CD4-positive, alpha-beta memory T cell (primary cell): ENCODE data around the gene APOL6. TPM values are rescaled to one million over a fixed set of nuclear protein-coding genes. Genes with fewer than 3 reads are reported as not detected.
"Not testable (repeated sequence)": the region's sequence is repeated elsewhere in the genome, so short reads cannot be mapped to it uniquely, and the experiment has no call there.

Source experiments
- CTCF ChIA-PET: fragments of 350-600 bp; sonication (Branson Sonifier 250); formaldehyde crosslinking; loops from one replicate; lab custom pipeline; 2021; ENCODE audit warnings: inconsistent platforms; ENCODE audit not compliant: partially characterized antibody; lab: Charles Lee
- POLR2A ChIA-PET: fragments of 350-600 bp; sonication (Branson Sonifier 250); formaldehyde crosslinking; loops from one replicate; lab custom pipeline; 2021; ENCODE audit not compliant: partially characterized antibody; lab: Charles Lee
- DNase-seq, 5 donors: peaks; one replicate each; pipeline versions ENCODE4 v3.0.0 to v3.0.0-alpha.2; 2020 to 2022; ENCODE audit warnings: mixed read lengths in 1 of 5
- H3K27ac ChIP-seq: one replicate; pipeline ENCODE4 v1.7.0; 2013; ENCODE audit warnings: low read depth, low read length
- H3K27me3 ChIP-seq: 2 replicates; pipeline ENCODE4 v1.7.0; 2013; ENCODE audit warnings: mild to moderate bottlenecking, low read length, moderate library complexity; ENCODE audit not compliant: insufficient read depth
- H3K36me3 ChIP-seq: 2 replicates; pipeline ENCODE4 v1.7.0; 2013; ENCODE audit warnings: mild to moderate bottlenecking, low read length, moderate library complexity; ENCODE audit not compliant: insufficient read depth
- H3K4me1 ChIP-seq: 2 replicates; pipeline ENCODE4 v1.7.0; 2013; ENCODE audit warnings: mild to moderate bottlenecking, low read length, moderate library complexity; ENCODE audit not compliant: insufficient read depth
- H3K4me3 ChIP-seq, 2 donors: one replicate each; pipeline ENCODE4 v1.7.0; 2013; ENCODE audit warnings: low read length in 2 of 2, mild to moderate bottlenecking in 1 of 2
- H3K9me3 ChIP-seq, 2 donors: one replicate each; pipeline ENCODE4 v1.7.0; 2013; ENCODE audit warnings: low read length in 2 of 2, control low read depth in 1 of 2; ENCODE audit not compliant: control insufficient read depth in 1 of 2
- H3K27ac Mint-ChIP-seq, 7 donors: one replicate each; pipeline ENCODE4 v1.8.0; 2020 to 2021; ENCODE audit warnings: mixed read lengths in 7 of 7, mild to moderate bottlenecking in 6 of 7, inconsistent platforms in 3 of 7, moderate library complexity in 3 of 7
- H3K27me3 Mint-ChIP-seq, 2 donors: one replicate each; pipeline ENCODE4 v1.8.0; 2020 to 2021; ENCODE audit warnings: mixed read lengths in 2 of 2
- H3K36me3 Mint-ChIP-seq, 2 donors: one replicate each; pipeline ENCODE4 v1.8.0; 2020 to 2021; ENCODE audit warnings: mixed read lengths in 2 of 2, inconsistent platforms in 1 of 2, mild to moderate bottlenecking in 1 of 2
- H3K4me1 Mint-ChIP-seq, 4 donors: one replicate each; pipeline ENCODE4 v1.8.0; 2020 to 2021; ENCODE audit warnings: mixed read lengths in 4 of 4, mild to moderate bottlenecking in 1 of 4
- H3K4me3 Mint-ChIP-seq, 8 donors: one replicate each; pipeline ENCODE4 v1.8.0; 2020 to 2021; ENCODE audit warnings: mixed read lengths in 8 of 8, mild to moderate bottlenecking in 7 of 8, moderate library complexity in 6 of 8, inconsistent platforms in 3 of 8
- H3K9me3 Mint-ChIP-seq, 8 donors: one replicate each; pipeline ENCODE4 v1.8.0; 2020 to 2021; ENCODE audit warnings: mixed read lengths in 8 of 8, mild to moderate bottlenecking in 5 of 8, inconsistent platforms in 3 of 8, moderate library complexity in 1 of 8
- intact Hi-C: fragments of 100-400 bp; cut with micrococcal nuclease; formaldehyde crosslinking; loops from one replicate; pipeline ENCODE4 v1.15.1; 2023
- polyA plus RNA-seq, 2 donors: library from polyadenylated mRNA; unstranded; fragments of 300-500 nt; fragmentation: Illumina TruSeq; gene quantifications; one replicate each; pipeline ENCODE4 v1.2.3, GENCODE V29; 2021
- total RNA-seq, 2 experiments: library from RNA; stranded (reverse); gene quantifications; one replicate each; pipeline ENCODE4 v1.2.3, GENCODE V29; 2021

APOL6 gene
- total and polyA plus RNA-seq, 4 experiments from 2014 or later, result 8.5 to 52.0 (median 37.3) TPM

DNA sequence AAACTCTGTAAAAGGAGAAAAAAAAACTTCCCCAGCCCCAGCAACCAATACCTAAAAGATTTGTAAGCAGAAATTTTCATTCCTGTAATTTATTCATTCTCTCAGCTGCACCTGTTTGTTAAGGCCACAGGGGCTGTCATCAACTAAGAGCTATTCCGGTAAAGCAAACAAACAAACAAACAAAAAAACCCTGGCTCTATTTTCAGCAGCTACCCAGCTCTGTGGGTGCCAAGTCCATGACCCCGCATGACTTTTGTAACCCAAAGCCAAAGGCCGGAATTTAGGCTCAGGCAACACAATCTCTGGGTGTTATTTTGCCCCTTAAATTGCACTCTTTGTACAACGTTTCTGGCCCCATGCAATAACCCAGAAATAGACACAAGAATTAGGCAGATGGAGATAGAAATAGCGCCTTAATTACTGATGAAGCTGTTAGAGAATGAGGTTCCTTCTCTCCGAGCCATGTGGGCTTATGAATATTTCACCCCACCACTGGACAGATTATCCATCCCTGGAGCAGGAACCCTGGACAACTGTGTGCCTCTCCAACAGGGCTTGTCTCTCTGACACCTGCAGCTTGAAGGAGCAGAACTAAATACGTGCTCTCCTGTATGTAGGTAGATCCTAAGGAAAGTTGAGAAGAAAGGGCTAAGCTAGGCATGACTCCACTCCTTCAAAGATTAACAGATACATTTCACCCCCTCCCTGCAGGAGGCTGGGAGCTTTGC, 29.4 kb downstream of the APOL6 start:
- Histone ChIP-seq H3K9me3 (no peaks in the 10 kb centered on the region), H3K27me3 (no peaks in the 10 kb centered on the region), H3K36me3 (no peaks in the 10 kb centered on the region), H3K4me1 (no peaks in the 10 kb centered on the region), H3K4me3 (no peak overlapping the region), H3K27ac (no peak overlapping the region)
- peak overlapping the region in 1 of 7 donors; percentile 27 for H3K27ac Mint-ChIP-seq
- peaks cover 0 to 3% (median under 1%) of the 10 kb centered on the region in 4 donors for H3K4me1 Mint-ChIP-seq
- peaks cover 4 to 28% (median 15%) of the 10 kb centered on the region in 8 donors for H3K9me3 Mint-ChIP-seq
- no peaks in the 10 kb centered on the region for H3K27me3 Mint-ChIP-seq
- H3K36me3 Mint-ChIP-seq, result peaks cover 8 to 13% of the 10 kb centered on the region in 2 donors
- DNase-seq, result no peak
- no peak overlapping the region for H3K4me3 Mint-ChIP-seq
- intact Hi-C loops, result no loop called here
- CTCF ChIA-PET, result interaction anchor here (0.7 to 1.4 kb wide), 3 partner anchors 13 to 94 kb away, joined by 3 to 4 read pairs (median 3); no protein-coding TSS in a partner anchor
- POLR2A ChIA-PET, result interaction anchor here (1.2 kb wide), 2 partner anchors 17 to 29 kb away, joined by 3 read pairs; partner anchors contain the start of gene APOL6

DNA sequence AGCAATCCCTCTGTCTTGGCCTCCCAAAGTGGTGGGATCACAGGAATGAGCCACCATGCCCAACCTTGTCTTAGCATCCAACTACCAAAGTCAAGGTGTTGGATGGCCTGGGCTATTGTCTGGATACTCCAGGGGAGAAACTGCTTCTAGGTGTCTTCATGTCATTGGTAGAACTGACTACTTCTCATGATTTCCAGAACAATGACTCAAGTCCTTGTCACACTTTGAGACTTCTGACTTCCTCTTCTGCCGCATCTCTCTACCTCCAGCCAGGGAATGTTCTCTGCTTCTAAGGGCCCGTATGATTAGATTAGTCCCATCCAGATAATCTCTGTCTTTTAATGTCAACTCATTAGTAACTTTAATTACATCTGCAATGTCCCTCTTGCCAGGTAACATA, 30.6 kb downstream of the APOL6 start:
- intact Hi-C loops, result no loop called here
- no peaks in the 10 kb centered on the region for H3K9me3 ChIP-seq
- no peak overlapping the region for H3K27ac ChIP-seq
- Mint-ChIP-seq H3K36me3 (peaks cover 6 to 13% of the 10 kb centered on the region in 2 donors), H3K27me3 (peaks cover 0 to 2% of the 10 kb centered on the region in 2 donors), H3K9me3 (peaks cover 2 to 20% (median 15%) of the 10 kb centered on the region in 8 donors), H3K4me1 (peaks cover 0 to 3% (median under 1%) of the 10 kb centered on the region in 4 donors), H3K4me3 (no peak overlapping the region), H3K27ac (no peak overlapping the region)
- H3K36me3 ChIP-seq, result no peaks in the 10 kb centered on the region
- no peaks in the 10 kb centered on the region for H3K4me1 ChIP-seq
- ChIA-PET POLR2A (no interaction called here), CTCF (interaction anchor here (0.7 kb wide), 1 partner anchor 16 kb away, joined by 3 read pairs; no protein-coding TSS in a partner anchor)
- H3K27me3 ChIP-seq, result no peaks in the 10 kb centered on the region
- no peak overlapping the region for H3K4me3 ChIP-seq
- no peak for DNase-seq

DNA sequence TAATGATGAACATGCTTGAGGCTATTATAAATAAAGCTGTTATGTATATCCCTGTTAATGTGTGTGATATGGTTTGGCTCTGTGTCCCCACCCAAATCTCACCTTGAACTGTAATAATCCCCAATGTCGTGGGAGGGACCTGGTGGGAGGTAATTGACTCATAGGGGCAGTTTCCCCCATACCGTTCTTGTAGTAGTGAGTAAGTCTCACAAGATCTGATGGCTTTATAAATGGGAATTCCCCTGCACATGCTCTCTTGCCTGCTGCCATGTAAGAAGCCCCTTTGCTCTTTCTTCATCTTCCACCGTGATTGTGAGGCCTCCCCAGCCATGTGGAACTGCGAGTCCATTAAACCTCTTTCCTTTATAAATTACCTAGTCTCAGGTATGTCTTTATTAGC, 31.2 kb downstream of the APOL6 start:
- H3K4me3 ChIP-seq, H3K27me3 Mint-ChIP-seq, POLR2A ChIA-PET, H3K27ac ChIP-seq, H3K27me3 ChIP-seq, H3K9me3 ChIP-seq, H3K4me1 Mint-ChIP-seq, intact Hi-C loops, H3K4me3 Mint-ChIP-seq, H3K4me1 ChIP-seq, CTCF ChIA-PET, H3K27ac Mint-ChIP-seq, H3K36me3 ChIP-seq: not testable (repeated sequence)
- Mint-ChIP-seq H3K9me3 (peaks cover 2 to 20% (median 14%) of the 10 kb centered on the region in 8 donors), H3K36me3 (peaks cover 6 to 13% of the 10 kb centered on the region in 2 donors)
- DNase-seq, result peak in 1 of 5 donors; percentile 48

- Histone ChIP-seq H3K9me3 (no peaks in the 10 kb centered on the region), H3K4me3 (no peak overlapping the region), H3K4me1 (no peaks in the 10 kb centered on the region), H3K36me3 (no peaks in the 10 kb centered on the region), H3K27ac (no peak overlapping the region), H3K27me3 (no peaks in the 10 kb centered on the region)
- POLR2A ChIA-PET, result interaction anchor here (0.7 kb wide), 1 partner anchor 23 kb away, joined by 3 read pairs; no protein-coding TSS in a partner anchor
- Mint-ChIP-seq H3K4me1 (peaks cover 0 to 3% (median 1%) of the 10 kb centered on the region in 4 donors), H3K9me3 (peaks cover 0 to 11% (median 4%) of the 10 kb centered on the region in 8 donors), H3K36me3 (peaks cover 0 to 3% of the 10 kb centered on the region in 2 donors), H3K27me3 (peaks cover 0 to 2% of the 10 kb centered on the region in 2 donors), H3K27ac (no peak overlapping the region), H3K4me3 (no peak overlapping the region)
- CTCF ChIA-PET, result no interaction called here
- DNase-seq, result no peak
- intact Hi-C loops, result no loop called here
Observed at GRCh38 chr22:35681454-35682052, 33.3 kb downstream of the APOL6 start.

GRCh38 chr22:35683560-35683959, 35.3 kb downstream of the APOL6 start:
- DNase-seq, result no peak
- CTCF ChIA-PET, result no interaction called here
- peaks cover 0 to 2% of the 10 kb centered on the region in 2 donors for H3K27me3 Mint-ChIP-seq
- H3K4me3 Mint-ChIP-seq, result no peak overlapping the region
- no peak overlapping the region for H3K27ac Mint-ChIP-seq
- intact Hi-C loops, result no loop called here
- H3K27me3 ChIP-seq, result no peaks in the 10 kb centered on the region
- POLR2A ChIA-PET, result no interaction called here
- H3K9me3 ChIP-seq, result no peaks in the 10 kb centered on the region
- H3K27ac ChIP-seq, result no peak overlapping the region
- H3K9me3 Mint-ChIP-seq, result peaks cover 0 to 5% (median 0%) of the 10 kb centered on the region in 8 donors
- H3K36me3 Mint-ChIP-seq, result no peaks in the 10 kb centered on the region
- H3K4me1 Mint-ChIP-seq, result peaks cover 0 to 3% (median 1%) of the 10 kb centered on the region in 4 donors
- H3K36me3 ChIP-seq, result no peaks in the 10 kb centered on the region
- H3K4me1 ChIP-seq, result no peaks in the 10 kb centered on the region
- H3K4me3 ChIP-seq, result no peak overlapping the region

DNA sequence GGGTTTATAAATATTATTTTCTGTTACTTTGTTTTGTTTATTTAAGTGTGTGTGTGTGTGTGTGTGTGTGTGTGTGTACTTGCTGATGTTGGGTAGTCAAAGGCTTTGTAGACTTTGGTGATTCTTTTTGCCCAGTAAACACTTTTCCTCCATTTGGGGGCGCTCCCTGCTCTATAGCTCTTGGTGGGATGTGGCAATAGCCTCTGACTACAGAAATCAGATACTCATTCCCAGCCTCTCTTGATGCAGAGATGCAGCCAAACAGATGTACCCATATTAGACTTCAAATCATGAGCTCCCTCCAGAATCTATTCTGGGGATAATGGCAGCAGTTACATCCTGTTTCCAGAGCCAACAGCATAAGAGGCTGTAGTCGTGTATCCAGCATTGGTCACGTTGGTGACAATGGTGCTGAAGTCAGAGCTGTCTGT, 36.0 kb downstream of the APOL6 start:
- CTCF ChIA-PET, result interaction anchor here (1.0 kb wide), 1 partner anchor 28 kb away, joined by 3 read pairs; no protein-coding TSS in a partner anchor
- H3K27me3 ChIP-seq, result no peaks in the 10 kb centered on the region
- no peaks in the 10 kb centered on the region for H3K36me3 ChIP-seq
- no peak overlapping the region for H3K4me3 Mint-ChIP-seq
- no peak overlapping the region for H3K27ac ChIP-seq
- no peaks in the 10 kb centered on the region for H3K36me3 Mint-ChIP-seq
- H3K4me1 Mint-ChIP-seq, result peaks cover 0 to 4% (median under 1%) of the 10 kb centered on the region in 4 donors
- no peaks in the 10 kb centered on the region for H3K9me3 ChIP-seq
- H3K4me3 ChIP-seq, result no peak overlapping the region
- peaks cover 0 to 5% (median 0%) of the 10 kb centered on the region in 8 donors for H3K9me3 Mint-ChIP-seq
- DNase-seq, result no peak
- intact Hi-C loops, result no loop called here
- POLR2A ChIA-PET, result no interaction called here
- H3K27me3 Mint-ChIP-seq, result peaks cover 0 to 2% of the 10 kb centered on the region in 2 donors
- H3K27ac Mint-ChIP-seq, result no peak overlapping the region
- H3K4me1 ChIP-seq, result no peaks in the 10 kb centered on the region

DNA sequence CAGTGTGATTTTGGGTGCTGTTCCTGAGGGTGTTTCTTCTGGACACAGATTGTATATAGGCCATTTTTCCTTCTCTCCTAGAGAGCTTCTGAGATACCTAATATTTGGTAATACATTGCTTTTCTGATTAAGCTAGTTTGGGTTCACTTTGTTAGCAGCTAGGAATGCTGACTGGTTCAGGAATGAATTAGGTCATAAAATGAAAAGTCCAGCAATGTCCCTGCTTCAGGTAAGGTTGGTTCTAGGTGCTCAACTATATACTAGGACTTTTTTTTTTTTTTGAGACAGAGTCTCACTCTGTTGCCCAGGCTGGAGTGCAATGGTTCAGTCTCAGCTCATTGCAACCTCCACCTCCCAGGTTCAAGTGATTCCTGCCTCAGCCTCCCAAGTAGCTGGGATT, 36.5 kb downstream of the APOL6 start:
- H3K36me3 Mint-ChIP-seq, result no peaks in the 10 kb centered on the region
- POLR2A ChIA-PET, result no interaction called here

More for the DNA sequence above, 36.5 kb downstream of the APOL6 start:
- Mint-ChIP-seq H3K27me3 (peaks cover 0 to 2% of the 10 kb centered on the region in 2 donors), H3K4me3 (no peak overlapping the region), H3K9me3 (peaks cover 0 to 5% (median under 1%) of the 10 kb centered on the region in 8 donors), H3K27ac (no peak overlapping the region), H3K4me1 (peaks cover 0 to 2% (median 1%) of the 10 kb centered on the region in 4 donors)
- H3K9me3 ChIP-seq, result no peaks in the 10 kb centered on the region
- H3K27me3 ChIP-seq, result no peaks in the 10 kb centered on the region
- H3K4me1 ChIP-seq, result no peaks in the 10 kb centered on the region
- no peaks in the 10 kb centered on the region for H3K36me3 ChIP-seq
- CTCF ChIA-PET, result interaction anchor here (1.0 kb wide), 1 partner anchor 29 kb away, joined by 3 read pairs; no protein-coding TSS in a partner anchor
- H3K27ac ChIP-seq, result no peak overlapping the region
- H3K4me3 ChIP-seq, result no peak overlapping the region
- intact Hi-C loops, result no loop called here
- no peak for DNase-seq
